Esophagus squamous epithelium (tissue), 4 donors: ENCODE results near the gene FCAR.

ENCODE experiments used
- POLR2A ChIP-seq, 4 donors: fragments of 450-650 bp; IDR thresholded peaks; one replicate each; pipeline ENCODE4 v1.6.1; 2017; ENCODE audit warnings: antibody characterized with exemption in 4 of 4, mild to moderate bottlenecking in 4 of 4, moderate library complexity in 3 of 4
- TF ChIP-seq, protein P1 (sequence below), 6 experiments: fragments of 450-650 bp in 4 of 6; fragments of 200-600 bp in 2 of 6; sonication (generic) in 2 of 6; IDR thresholded peaks; one replicate each; pipeline ENCODE4 v1.5.1; 2016 to 2019; ENCODE audit warnings: antibody characterized with exemption in 6 of 6, mild to moderate bottlenecking in 4 of 6, moderate library complexity in 4 of 6

DNA sequence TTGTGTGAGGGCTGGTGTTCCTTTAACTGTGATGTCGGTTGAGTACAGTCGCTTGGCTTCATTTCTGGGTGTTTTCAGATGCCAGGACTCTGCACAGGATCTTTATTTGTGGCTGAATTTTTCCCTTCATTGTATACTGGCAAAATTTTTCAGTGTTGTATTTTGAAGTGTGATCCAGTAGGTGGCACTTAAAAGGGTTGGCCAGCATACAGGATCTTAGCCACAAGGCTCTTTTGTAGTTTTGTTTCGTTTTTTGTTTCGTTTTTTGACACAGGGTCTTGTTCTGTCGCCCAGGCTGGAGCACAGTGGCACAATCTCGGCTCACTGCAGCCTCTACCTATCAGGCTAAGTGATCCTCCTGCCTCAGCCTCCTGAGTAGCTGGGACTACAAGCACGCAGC, 8.7 kb downstream of the FCAR start:
- TF ChIP-seq, protein P1, sequence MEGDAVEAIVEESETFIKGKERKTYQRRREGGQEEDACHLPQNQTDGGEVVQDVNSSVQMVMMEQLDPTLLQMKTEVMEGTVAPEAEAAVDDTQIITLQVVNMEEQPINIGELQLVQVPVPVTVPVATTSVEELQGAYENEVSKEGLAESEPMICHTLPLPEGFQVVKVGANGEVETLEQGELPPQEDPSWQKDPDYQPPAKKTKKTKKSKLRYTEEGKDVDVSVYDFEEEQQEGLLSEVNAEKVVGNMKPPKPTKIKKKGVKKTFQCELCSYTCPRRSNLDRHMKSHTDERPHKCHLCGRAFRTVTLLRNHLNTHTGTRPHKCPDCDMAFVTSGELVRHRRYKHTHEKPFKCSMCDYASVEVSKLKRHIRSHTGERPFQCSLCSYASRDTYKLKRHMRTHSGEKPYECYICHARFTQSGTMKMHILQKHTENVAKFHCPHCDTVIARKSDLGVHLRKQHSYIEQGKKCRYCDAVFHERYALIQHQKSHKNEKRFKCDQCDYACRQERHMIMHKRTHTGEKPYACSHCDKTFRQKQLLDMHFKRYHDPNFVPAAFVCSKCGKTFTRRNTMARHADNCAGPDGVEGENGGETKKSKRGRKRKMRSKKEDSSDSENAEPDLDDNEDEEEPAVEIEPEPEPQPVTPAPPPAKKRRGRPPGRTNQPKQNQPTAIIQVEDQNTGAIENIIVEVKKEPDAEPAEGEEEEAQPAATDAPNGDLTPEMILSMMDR (IDR thresholded peaks at IDR 0.05) = no peak
- TF ChIP-seq POLR2A (IDR thresholded peaks at IDR 0.05) = no peak
